Stimulated activated CD4-positive, alpha-beta T cell treated with anti-CD3 and anti-CD28 coated beads, Interleukin-12 subunit alpha, Interleukin-12 subunit beta, amount 100 ng/mL, for 4 hours (primary cell): ENCODE data around the gene SLC12A4.
"Not testable (repeated sequence)": the region's sequence is repeated elsewhere in the genome, so short reads cannot be mapped to it uniquely, and the experiment has no call there.

Source experiments
- DNase-seq: peaks from one replicate; pipeline ENCODE4 v3.0.0-alpha.2; 2020

SLC12A4 gene

GRCh38 chr16:67940446-67941089, 27.9 kb downstream of the SLC12A4 start:
- no peak for DNase-seq

GRCh38 chr16:67939507-67940445, 28.7 kb downstream of the SLC12A4 start:
- DNase-seq, result peak; percentile 64

- not testable (repeated sequence) for DNase-seq
Observed at GRCh38 chr16:67937713-67938112, 30.7 kb downstream of the SLC12A4 start.

GRCh38 chr16:67936880-67937605, 31.4 kb downstream of the SLC12A4 start:
- peak; percentile 66 for DNase-seq

GRCh38 chr16:67936124-67936879, 32.1 kb downstream of the SLC12A4 start, which contains the start of gene PSMB10:
TSS of gene PSMB10 (minus strand) at chr16:67936850. CDS start at chr16:67936749, 101 bp downstream.
- DNase-seq, result peak; percentile 43

- DNase-seq, result peak; percentile 92
Observed at GRCh38 chr16:67935402-67936123, 32.9 kb downstream of the SLC12A4 start.

- DNase-seq, result no peak
Observed at GRCh38 chr16:67935101-67935401, 33.4 kb downstream of the SLC12A4 start.

GRCh38 chr16:67934306-67935100, 33.9 kb downstream of the SLC12A4 start:
- DNase-seq, result no peak

GRCh38 chr16:67933805-67934204, 34.6 kb downstream of the SLC12A4 start:
- no peak for DNase-seq

- no peak for DNase-seq
Observed at GRCh38 chr16:67932462-67932840, 36.0 kb downstream of the SLC12A4 start.

GRCh38 chr16:67931712-67932461, 36.5 kb downstream of the SLC12A4 start, which contains the start of gene CTRL:
TSS of gene CTRL (minus strand) at chr16:67931862. CDS start at chr16:67931852, 10 bp downstream.
- no peak for DNase-seq

- no peak for DNase-seq
Observed at GRCh38 chr16:67930678-67931211, 37.7 kb downstream of the SLC12A4 start.

- no peak for DNase-seq
Observed at GRCh38 chr16:67930191-67930590, 38.2 kb downstream of the SLC12A4 start.

GRCh38 chr16:67928561-67929364, 39.7 kb downstream of the SLC12A4 start:
- peak; percentile 76 for DNase-seq

- DNase-seq, result no peak
Observed at GRCh38 chr16:67928147-67928546, 40.3 kb downstream of the SLC12A4 start.

GRCh38 chr16:67927131-67927941, 41.1 kb downstream of the SLC12A4 start:
- no peak for DNase-seq

- no peak for DNase-seq
Observed at GRCh38 chr16:67926181-67926750, 42.2 kb downstream of the SLC12A4 start.
